K562 (cell line): ENCODE data around the gene PCDHB15.

Source experiments
- NCOA1 ChIP-seq: fragments of 450-650 bp; IDR thresholded peaks from 2 replicates; pipeline ENCODE4 v1.6.1; 2016; ENCODE audit warnings: low read depth
- TCF7L2 ChIP-seq: fragments of 150-350 bp; IDR thresholded peaks from 2 replicates; pipeline ENCODE4 v1.6.1; 2016; ENCODE audit warnings: low read depth, mild to moderate bottlenecking, low read length, moderate library complexity

DNA sequence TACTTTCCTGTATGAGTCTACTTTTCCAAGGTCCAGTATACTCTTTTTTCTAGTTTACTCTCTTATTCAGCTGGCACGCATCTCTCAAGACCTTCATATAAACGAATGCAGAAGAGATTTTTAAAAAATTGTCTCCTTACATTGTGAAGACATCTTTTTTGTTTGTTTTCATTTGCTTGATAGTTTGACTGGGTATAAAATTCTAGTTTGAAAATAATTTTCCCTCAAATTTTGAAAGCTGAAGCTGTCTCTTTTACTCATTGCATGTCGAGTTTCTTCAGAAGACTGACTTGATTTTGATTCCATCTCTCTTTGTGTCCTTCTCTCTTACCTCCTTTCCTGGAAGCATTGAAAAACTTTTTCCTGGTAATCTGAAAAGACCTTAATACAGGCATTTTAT, 48.8 kb upstream of the PCDHB15 start:
- no peak for TF ChIP-seq NCOA1
- no peak for TF ChIP-seq TCF7L2
